Gastroesophageal sphincter (tissue), 3 donors: ENCODE measurements around the gene HAO1.

Experiments
- EP300 ChIP-seq: sonication (generic); formaldehyde crosslinking; IDR thresholded peaks from one replicate; pipeline ENCODE4 v1.6.1; 2017; ENCODE audit warnings: antibody characterized with exemption, mild to moderate bottlenecking
- POLR2A ChIP-seq, 2 donors: fragments of 450-650 bp; IDR thresholded peaks; one replicate each; pipeline ENCODE4 v1.6.1; 2017; ENCODE audit warnings: antibody characterized with exemption in 2 of 2, mild to moderate bottlenecking in 2 of 2, moderate library complexity in 1 of 2
- POLR2AphosphoS5 ChIP-seq: sonication (generic); formaldehyde crosslinking; IDR thresholded peaks from one replicate; pipeline ENCODE4 v1.6.1; 2017; ENCODE audit warnings: antibody characterized with exemption
- TF ChIP-seq, protein P1 (sequence below), 4 experiments: fragments of 200-600 bp in 2 of 4; fragments of 450-650 bp in 2 of 4; sonication (generic) in 1 of 4; IDR thresholded peaks; one replicate each; pipeline ENCODE4 v1.5.1; 2017 to 2019; ENCODE audit warnings: antibody characterized with exemption in 4 of 4, mild to moderate bottlenecking in 2 of 4, moderate library complexity in 2 of 4

GRCh38 chr20:7843613-7844012 is 96.6 kb downstream of the HAO1 start:
- TF ChIP-seq POLR2A (IDR thresholded peaks at IDR 0.05) = no peak
- TF ChIP-seq, protein P1, sequence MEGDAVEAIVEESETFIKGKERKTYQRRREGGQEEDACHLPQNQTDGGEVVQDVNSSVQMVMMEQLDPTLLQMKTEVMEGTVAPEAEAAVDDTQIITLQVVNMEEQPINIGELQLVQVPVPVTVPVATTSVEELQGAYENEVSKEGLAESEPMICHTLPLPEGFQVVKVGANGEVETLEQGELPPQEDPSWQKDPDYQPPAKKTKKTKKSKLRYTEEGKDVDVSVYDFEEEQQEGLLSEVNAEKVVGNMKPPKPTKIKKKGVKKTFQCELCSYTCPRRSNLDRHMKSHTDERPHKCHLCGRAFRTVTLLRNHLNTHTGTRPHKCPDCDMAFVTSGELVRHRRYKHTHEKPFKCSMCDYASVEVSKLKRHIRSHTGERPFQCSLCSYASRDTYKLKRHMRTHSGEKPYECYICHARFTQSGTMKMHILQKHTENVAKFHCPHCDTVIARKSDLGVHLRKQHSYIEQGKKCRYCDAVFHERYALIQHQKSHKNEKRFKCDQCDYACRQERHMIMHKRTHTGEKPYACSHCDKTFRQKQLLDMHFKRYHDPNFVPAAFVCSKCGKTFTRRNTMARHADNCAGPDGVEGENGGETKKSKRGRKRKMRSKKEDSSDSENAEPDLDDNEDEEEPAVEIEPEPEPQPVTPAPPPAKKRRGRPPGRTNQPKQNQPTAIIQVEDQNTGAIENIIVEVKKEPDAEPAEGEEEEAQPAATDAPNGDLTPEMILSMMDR (IDR thresholded peaks at IDR 0.05) = no peak
- no peak for TF ChIP-seq EP300
- TF ChIP-seq POLR2AphosphoS5 = no peak
